Measurements from ENCODE around the gene SMIM30.

Gene SMIM30

GRCh38 chr7:113099284-113099919, 19.0 kb downstream of the SMIM30 start:
- DNase-seq: no peak

- no peak for DNase-seq
Measured at GRCh38 chr7:113094517-113095249, 23.7 kb downstream of the SMIM30 start.

GRCh38 chr7:113093561-113093960, 24.8 kb downstream of the SMIM30 start:
- no peak for DNase-seq

- DNase-seq: no peak
Measured at GRCh38 chr7:113092762-113093161, 25.6 kb downstream of the SMIM30 start.

- no peak for DNase-seq
Measured at GRCh38 chr7:113087071-113087998, 31.0 kb downstream of the SMIM30 start.

GRCh38 chr7:113086431-113086888, 31.9 kb downstream of the SMIM30 start, which contains the start of gene GPR85:
Gene GPR85, minus strand, starts transcription at chr7:113086827. Its CDS starts 2,106 bp downstream, at chr7:113084721.
- DNase-seq: no peak

- DNase-seq: no peak
Measured at GRCh38 chr7:113085781-113086390, 32.5 kb downstream of the SMIM30 start.

- DNase-seq: no peak
Measured at GRCh38 chr7:113084496-113085172, 33.7 kb downstream of the SMIM30 start.

GRCh38 chr7:113083816-113084495, 34.4 kb downstream of the SMIM30 start:
- no peak for DNase-seq

- DNase-seq: no peak
Measured at GRCh38 chr7:113083132-113083815, 35.1 kb downstream of the SMIM30 start.

GRCh38 chr7:113078331-113078730, 40.0 kb downstream of the SMIM30 start:
- no peak for DNase-seq

GRCh38 chr7:113076703-113077102, 41.7 kb downstream of the SMIM30 start:
- DNase-seq: no peak

GRCh38 chr7:113071465-113071864, 46.9 kb downstream of the SMIM30 start:
- no peak for DNase-seq
